ENCODE results near the gene CSRP2.

The CSRP2 gene

GRCh38 chr12:76856018-76856644 is 22.7 kb downstream of the CSRP2 start:
- Histone ChIP-seq H3K27me3 (ENCODE audit: insufficient read depth, low read length) (no peaks in the 10 kb centered on the region), H3K27ac (ENCODE audit: low read depth, low read length, poor library complexity, severe bottlenecking) (no peak overlapping the region), H3K9me3 (ENCODE audit: low read length) (no peaks in the 10 kb centered on the region), H3K4me3 (ENCODE audit: low read depth, low read length, poor library complexity, severe bottlenecking) (no peak overlapping the region), H3K9me2 (ENCODE audit: low read depth, low read length) (no peaks in the 10 kb centered on the region), H3K9ac (ENCODE audit: low read length) (no peak overlapping the region), H2AFZ (ENCODE audit: low read length) (no peak overlapping the region), H3K4me1 (ENCODE audit: insufficient read depth, low read length, severe bottlenecking) (no peaks in the 10 kb centered on the region), H3K36me3 (ENCODE audit: insufficient read depth, low read length) (peaks cover 9% of the 10 kb centered on the region), H3K79me2 (ENCODE audit: insufficient read depth, low read length) (no peaks in the 10 kb centered on the region), H3F3A (ENCODE audit: insufficient read depth, low read length) (no peaks in the 10 kb centered on the region; the same call in 1 of the 2 replicates), H3K4me2 (ENCODE audit: low read length) (no peak overlapping the region), H4K20me1 (ENCODE audit: insufficient read depth, low read length) (no peaks in the 10 kb centered on the region)
- TF ChIP-seq EZH2 (IDR thresholded peaks at IDR 0.05; ENCODE audit: borderline replicate concordance, low read length) = no peak

DNA sequence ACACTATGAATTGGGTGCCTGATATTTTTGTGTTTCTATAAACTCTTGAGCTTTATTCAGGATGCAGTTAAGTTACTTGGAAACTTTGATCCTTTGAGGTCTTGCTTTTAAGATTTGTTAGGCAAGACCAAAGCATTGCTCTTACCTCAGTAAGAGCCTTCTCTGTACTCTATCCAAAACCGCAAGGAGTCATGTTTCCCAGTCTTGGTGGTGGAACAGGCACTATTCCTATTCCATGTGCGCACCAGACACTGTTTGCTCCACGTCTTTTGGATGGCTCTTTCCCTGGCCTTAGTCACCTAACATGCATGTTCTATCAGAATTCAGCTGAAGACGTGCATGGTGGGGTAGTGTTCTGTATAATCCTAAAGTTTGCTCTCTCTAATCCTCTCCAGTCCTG is 23.5 kb downstream of the CSRP2 start:
- no peaks in the 10 kb centered on the region; the same call in 1 of the 2 replicates for H3F3A ChIP-seq (ENCODE audit: insufficient read depth, low read length)
- no peaks in the 10 kb centered on the region for H3K4me1 ChIP-seq (ENCODE audit: insufficient read depth, low read length, severe bottlenecking)
- H3K36me3 ChIP-seq (ENCODE audit: insufficient read depth, low read length) = peaks cover 18% of the 10 kb centered on the region
- no peak overlapping the region for H3K9ac ChIP-seq (ENCODE audit: low read length)
- no peaks in the 10 kb centered on the region for H3K9me2 ChIP-seq (ENCODE audit: low read depth, low read length)
- no peaks in the 10 kb centered on the region for H3K9me3 ChIP-seq (ENCODE audit: low read length)
- no peaks in the 10 kb centered on the region for H3K27me3 ChIP-seq (ENCODE audit: insufficient read depth, low read length)
- H3K79me2 ChIP-seq (ENCODE audit: insufficient read depth, low read length) = no peaks in the 10 kb centered on the region
- no peak overlapping the region for H3K27ac ChIP-seq (ENCODE audit: low read depth, low read length, poor library complexity, severe bottlenecking)
- no peak overlapping the region for H2AFZ ChIP-seq (ENCODE audit: low read length)
- H4K20me1 ChIP-seq (ENCODE audit: insufficient read depth, low read length) = no peaks in the 10 kb centered on the region
- no peak overlapping the region for H3K4me2 ChIP-seq (ENCODE audit: low read length)
- no peak overlapping the region for H3K4me3 ChIP-seq (ENCODE audit: low read depth, low read length, poor library complexity, severe bottlenecking)
- TF ChIP-seq, protein P1, sequence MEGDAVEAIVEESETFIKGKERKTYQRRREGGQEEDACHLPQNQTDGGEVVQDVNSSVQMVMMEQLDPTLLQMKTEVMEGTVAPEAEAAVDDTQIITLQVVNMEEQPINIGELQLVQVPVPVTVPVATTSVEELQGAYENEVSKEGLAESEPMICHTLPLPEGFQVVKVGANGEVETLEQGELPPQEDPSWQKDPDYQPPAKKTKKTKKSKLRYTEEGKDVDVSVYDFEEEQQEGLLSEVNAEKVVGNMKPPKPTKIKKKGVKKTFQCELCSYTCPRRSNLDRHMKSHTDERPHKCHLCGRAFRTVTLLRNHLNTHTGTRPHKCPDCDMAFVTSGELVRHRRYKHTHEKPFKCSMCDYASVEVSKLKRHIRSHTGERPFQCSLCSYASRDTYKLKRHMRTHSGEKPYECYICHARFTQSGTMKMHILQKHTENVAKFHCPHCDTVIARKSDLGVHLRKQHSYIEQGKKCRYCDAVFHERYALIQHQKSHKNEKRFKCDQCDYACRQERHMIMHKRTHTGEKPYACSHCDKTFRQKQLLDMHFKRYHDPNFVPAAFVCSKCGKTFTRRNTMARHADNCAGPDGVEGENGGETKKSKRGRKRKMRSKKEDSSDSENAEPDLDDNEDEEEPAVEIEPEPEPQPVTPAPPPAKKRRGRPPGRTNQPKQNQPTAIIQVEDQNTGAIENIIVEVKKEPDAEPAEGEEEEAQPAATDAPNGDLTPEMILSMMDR (IDR thresholded peaks at IDR 0.05; ENCODE audit: low read length) = no peak
- TF ChIP-seq EZH2 (IDR thresholded peaks at IDR 0.05; ENCODE audit: borderline replicate concordance, low read length) = no peak

GRCh38 chr12:76852106-76852505 is 26.7 kb downstream of the CSRP2 start:
- no peak overlapping the region for H2AFZ ChIP-seq (ENCODE audit: low read length)
- H3F3A ChIP-seq (ENCODE audit: insufficient read depth, low read length) = no peaks in the 10 kb centered on the region; the same call in 1 of the 2 replicates
- H4K20me1 ChIP-seq (ENCODE audit: insufficient read depth, low read length) = no peaks in the 10 kb centered on the region
- H3K4me3 ChIP-seq (ENCODE audit: low read depth, low read length, poor library complexity, severe bottlenecking) = no peak overlapping the region
- H3K27ac ChIP-seq (ENCODE audit: low read depth, low read length, poor library complexity, severe bottlenecking) = no peak overlapping the region
- H3K4me2 ChIP-seq (ENCODE audit: low read length) = no peak overlapping the region
- H3K9me3 ChIP-seq (ENCODE audit: low read length) = no peaks in the 10 kb centered on the region
- H3K27me3 ChIP-seq (ENCODE audit: insufficient read depth, low read length) = no peaks in the 10 kb centered on the region
- no peaks in the 10 kb centered on the region for H3K4me1 ChIP-seq (ENCODE audit: insufficient read depth, low read length, severe bottlenecking)
- H3K79me2 ChIP-seq (ENCODE audit: insufficient read depth, low read length) = no peaks in the 10 kb centered on the region
- peaks cover 18% of the 10 kb centered on the region for H3K36me3 ChIP-seq (ENCODE audit: insufficient read depth, low read length)
- H3K9me2 ChIP-seq (ENCODE audit: low read depth, low read length) = no peaks in the 10 kb centered on the region
- TF ChIP-seq EZH2 (IDR thresholded peaks at IDR 0.05; ENCODE audit: borderline replicate concordance, low read length) = no peak
- no peak overlapping the region for H3K9ac ChIP-seq (ENCODE audit: low read length)

- Histone ChIP-seq H3K9me3 (ENCODE audit: low read length) (no peaks in the 10 kb centered on the region), H3K4me3 (ENCODE audit: low read depth, low read length, poor library complexity, severe bottlenecking) (no peak overlapping the region), H3K9me2 (ENCODE audit: low read depth, low read length) (no peaks in the 10 kb centered on the region), H4K20me1 (ENCODE audit: insufficient read depth, low read length) (no peaks in the 10 kb centered on the region), H3K9ac (ENCODE audit: low read length) (no peak overlapping the region), H3K4me1 (ENCODE audit: insufficient read depth, low read length, severe bottlenecking) (no peaks in the 10 kb centered on the region), H3K27me3 (ENCODE audit: insufficient read depth, low read length) (no peaks in the 10 kb centered on the region), H3K4me2 (ENCODE audit: low read length) (no peak overlapping the region), H3K79me2 (ENCODE audit: insufficient read depth, low read length) (no peaks in the 10 kb centered on the region), H3F3A (ENCODE audit: insufficient read depth, low read length) (no peaks in the 10 kb centered on the region; the same call in 1 of the 2 replicates), H3K27ac (ENCODE audit: low read depth, low read length, poor library complexity, severe bottlenecking) (no peak overlapping the region), H3K36me3 (ENCODE audit: insufficient read depth, low read length) (peaks cover 13% of the 10 kb centered on the region), H2AFZ (ENCODE audit: low read length) (no peak overlapping the region)
- TF ChIP-seq EZH2 (IDR thresholded peaks at IDR 0.05; ENCODE audit: borderline replicate concordance, low read length) = no peak
- TF ChIP-seq, protein P1 (IDR thresholded peaks at IDR 0.05; ENCODE audit: low read length) = no peak
Observed at GRCh38 chr12:76848132-76848531, 30.7 kb downstream of the CSRP2 start.

All from OCI-LY1 (cell line).